Stomach (tissue), 9 donors: ENCODE results near the gene PLEKHH3. TPM values are rescaled to one million over a fixed set of nuclear protein-coding genes. Genes with fewer than 3 reads are reported as not detected.
"Not testable (repeated sequence)": the region's sequence is repeated elsewhere in the genome, so short reads cannot be mapped to it uniquely, and the experiment has no call there.

Experiments used
- DNase-seq, 2 donors: peaks; one replicate each; pipeline versions ENCODE4 v3.0.0 to v3.0.0-alpha.2; 2013 to 2019
- H3K27ac ChIP-seq, 5 donors: fragments of 200-600 bp in 4 of 5; sonication (generic) in 4 of 5; one replicate each; pipeline ENCODE4 v1.5.1; 2013 to 2019; ENCODE audit warnings: mild to moderate bottlenecking in 1 of 5, moderate library complexity in 1 of 5
- H3K27me3 ChIP-seq, 3 donors: fragments of 200-600 bp; sonication (generic); one replicate each; pipeline ENCODE4 v1.5.1; 2017 to 2019; ENCODE audit warnings: mixed run types in 1 of 3
- H3K36me3 ChIP-seq, 4 donors: fragments of 200-600 bp; sonication (generic); 1 replicate in 3 of 4; 2 replicates in 1 of 4; pipeline ENCODE4 v1.5.1; 2016 to 2019
- H3K4me1 ChIP-seq, 4 donors: fragments of 200-600 bp; sonication (generic); one replicate each; pipeline ENCODE4 v1.5.1; 2016 to 2019
- H3K4me3 ChIP-seq, 4 donors: fragments of 200-600 bp; sonication (generic) in 3 of 4; one replicate each; pipeline ENCODE4 v1.5.1; 2016 to 2019; ENCODE audit warnings: mild to moderate bottlenecking in 1 of 4
- H3K9me3 ChIP-seq, 4 donors: fragments of 200-600 bp; sonication (generic); one replicate each; pipeline ENCODE4 v1.5.1; 2016 to 2019
- EP300 ChIP-seq: sonication (generic); formaldehyde crosslinking; IDR thresholded peaks from one replicate; pipeline ENCODE4 v1.6.1; 2017; ENCODE audit warnings: antibody characterized with exemption
- POLR2A ChIP-seq, 4 donors: fragments of 450-650 bp; IDR thresholded peaks; one replicate each; pipeline ENCODE4 v1.6.1; 2016; ENCODE audit warnings: antibody characterized with exemption in 4 of 4, control low read depth in 2 of 4, mild to moderate bottlenecking in 1 of 4, moderate library complexity in 1 of 4
- POLR2AphosphoS5 ChIP-seq, 3 donors: sonication (generic); formaldehyde crosslinking; IDR thresholded peaks; one replicate each; pipeline ENCODE4 v1.6.1; 2016; ENCODE audit warnings: antibody characterized with exemption in 3 of 3
- WGBS, 5 donors: extraction: QIAGEN DNeasy Blood & Tissue Kit in 3 of 5; methylation state at CpG; one replicate each; pipeline versions ENCODE4 v1.1.5 to v1.1.7; 2013 to 2018; 5-methylcytosine and 5-hydroxymethylcytosine counted together
- intact Hi-C: fragments of 100-400 bp; cut with DNase I; formaldehyde crosslinking; loops from one replicate; pipeline ENCODE4 v1.15.1; 2023; ENCODE audit warnings: low total_unique reads
- polyA plus RNA-seq, 3 donors: library from polyadenylated mRNA; stranded (reverse); fragments of 200-250 nt; gene quantifications; one replicate each; pipeline ENCODE4 v1.2.3, GENCODE V29; 2013
- total RNA-seq, 5 donors: library from RNA; depleted of rRNA; stranded (reverse); fragments of >200 nt; gene quantifications; one replicate each; pipeline versions ENCODE4 v1.1.0 to v1.2.3, GENCODE V29; 2014 to 2016
- TF ChIP-seq, protein P1 (sequence below), 7 experiments: fragments of 450-650 bp in 4 of 7; fragments of 200-600 bp in 3 of 7; sonication (generic) in 3 of 7; IDR thresholded peaks; one replicate each; pipeline ENCODE4 v1.5.1; 2016 to 2019; ENCODE audit warnings: antibody characterized with exemption in 7 of 7, control low read depth in 2 of 7, mild to moderate bottlenecking in 1 of 7
- donor health status: healthy with polysubstance abuse.
- donor health status: Bipolar disorder and iron deficiency.
- donor health status: healthy.

Gene PLEKHH3
- total and polyA plus RNA-seq, 8 donors, result 16.5 to 96.0 (median 40.4) TPM

DNA sequence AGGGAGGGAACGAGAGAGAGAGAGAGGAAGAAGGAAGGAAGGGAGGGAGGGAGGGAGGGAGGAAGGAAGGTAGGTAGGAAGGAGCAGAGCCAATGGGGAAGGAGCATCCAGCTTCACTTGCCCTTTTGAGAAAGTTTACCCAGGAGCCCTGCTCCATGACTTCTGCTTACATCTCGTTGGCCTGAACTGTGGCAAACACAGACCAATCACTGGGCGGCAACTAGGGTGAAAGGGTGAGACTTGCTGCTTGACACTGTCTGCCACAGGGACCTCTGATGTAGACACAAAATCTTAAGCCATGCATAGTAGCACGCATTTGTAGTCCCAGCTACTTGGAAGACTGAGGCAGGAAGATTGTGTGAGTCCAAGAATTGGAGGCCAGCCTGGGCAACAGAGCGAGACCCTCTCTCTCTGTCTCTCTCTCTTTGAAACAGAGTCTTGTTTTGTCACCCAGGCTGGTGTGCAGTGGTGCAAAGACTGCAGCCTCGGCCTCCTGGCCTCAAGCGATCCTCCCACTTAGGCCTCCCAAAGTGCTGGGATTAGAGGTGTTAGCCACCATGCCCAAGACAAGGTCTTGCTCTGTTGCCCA, 37.2 kb downstream of the PLEKHH3 start:
- intact Hi-C loops, result no loop called here
- H3K36me3 ChIP-seq, result no peaks in the 10 kb centered on the region
- H3K4me3 ChIP-seq, result no peak overlapping the region
- H3K9me3 ChIP-seq, result no peaks in the 10 kb centered on the region
- H3K27ac ChIP-seq, result no peak overlapping the region
- no peaks in the 10 kb centered on the region for H3K4me1 ChIP-seq
- 77 to 89% (median 82%) methylated on average over 6 of the region's 7 CpGs for WGBS, 5 donors
- no peaks in the 10 kb centered on the region for H3K27me3 ChIP-seq
- DNase-seq, result no peak
- TF ChIP-seq POLR2A (IDR thresholded peaks at IDR 0.05), result no peak
- no peak for TF ChIP-seq EP300
- TF ChIP-seq, protein P1, sequence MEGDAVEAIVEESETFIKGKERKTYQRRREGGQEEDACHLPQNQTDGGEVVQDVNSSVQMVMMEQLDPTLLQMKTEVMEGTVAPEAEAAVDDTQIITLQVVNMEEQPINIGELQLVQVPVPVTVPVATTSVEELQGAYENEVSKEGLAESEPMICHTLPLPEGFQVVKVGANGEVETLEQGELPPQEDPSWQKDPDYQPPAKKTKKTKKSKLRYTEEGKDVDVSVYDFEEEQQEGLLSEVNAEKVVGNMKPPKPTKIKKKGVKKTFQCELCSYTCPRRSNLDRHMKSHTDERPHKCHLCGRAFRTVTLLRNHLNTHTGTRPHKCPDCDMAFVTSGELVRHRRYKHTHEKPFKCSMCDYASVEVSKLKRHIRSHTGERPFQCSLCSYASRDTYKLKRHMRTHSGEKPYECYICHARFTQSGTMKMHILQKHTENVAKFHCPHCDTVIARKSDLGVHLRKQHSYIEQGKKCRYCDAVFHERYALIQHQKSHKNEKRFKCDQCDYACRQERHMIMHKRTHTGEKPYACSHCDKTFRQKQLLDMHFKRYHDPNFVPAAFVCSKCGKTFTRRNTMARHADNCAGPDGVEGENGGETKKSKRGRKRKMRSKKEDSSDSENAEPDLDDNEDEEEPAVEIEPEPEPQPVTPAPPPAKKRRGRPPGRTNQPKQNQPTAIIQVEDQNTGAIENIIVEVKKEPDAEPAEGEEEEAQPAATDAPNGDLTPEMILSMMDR (IDR thresholded peaks at IDR 0.05), result no peak

DNA sequence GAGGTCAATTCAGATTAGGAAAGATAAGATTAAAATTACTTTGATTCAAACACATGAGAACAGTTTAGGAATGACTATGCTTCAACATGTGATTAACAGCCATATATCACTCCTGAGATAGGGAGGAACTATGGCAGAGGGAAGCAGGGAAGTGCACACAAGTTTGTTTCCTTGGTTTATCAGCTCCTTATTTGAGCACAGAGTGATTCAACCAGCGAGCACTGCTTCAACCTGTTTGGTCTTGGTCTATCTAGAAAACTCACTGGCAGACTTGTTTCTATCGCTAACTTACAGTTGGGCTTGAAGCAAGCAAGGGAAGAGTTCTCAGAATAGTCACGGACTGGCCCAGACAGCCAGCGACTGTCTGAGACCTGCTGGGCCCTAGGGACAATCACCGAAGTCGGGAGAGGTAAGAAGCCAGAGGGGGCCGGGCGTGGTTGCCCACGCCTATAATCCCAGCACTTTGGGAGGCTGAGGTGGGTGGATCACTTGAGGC, 43.8 kb downstream of the PLEKHH3 start:
- 24 to 71% (median 40%) methylated on average over 9 of the region's 9 CpGs for WGBS, 5 donors
- Histone ChIP-seq H3K27me3 (no peaks in the 10 kb centered on the region), H3K4me3 (peak overlapping the region in 3 of 4 donors; percentile 12 to 17 (median 13)), H3K9me3 (no peaks in the 10 kb centered on the region), H3K36me3 (no peaks in the 10 kb centered on the region), H3K27ac (peak overlapping the region; percentile 75 to 97 (median 82)), H3K4me1 (peaks cover 6 to 21% (median 13%) of the 10 kb centered on the region in 4 donors)
- peak; percentile 69 to 85 for DNase-seq
- intact Hi-C loops, result no loop called here
- TF ChIP-seq POLR2AphosphoS5 (IDR thresholded peaks at IDR 0.05) (peak in 2 of 3 donors; percentile 92 to 95), EP300 (no peak), POLR2A (IDR thresholded peaks at IDR 0.05) (peak in 1 of 4 donors; percentile 38)
- TF ChIP-seq, protein P1 (IDR thresholded peaks at IDR 0.05), result no peak

- TF ChIP-seq POLR2AphosphoS5 (IDR thresholded peaks at IDR 0.05), result peak in 2 of 3 donors; percentile 21 to 42
- TF ChIP-seq EP300, result no peak
- Histone ChIP-seq H3K9me3 (no peaks in the 10 kb centered on the region), H3K4me1 (peaks cover 6 to 26% (median 14%) of the 10 kb centered on the region in 4 donors), H3K4me3 (no peak overlapping the region), H3K36me3 (no peaks in the 10 kb centered on the region), H3K27me3 (no peaks in the 10 kb centered on the region), H3K27ac (peak overlapping the region; percentile 15 to 80 (median 68))
- DNase-seq, result no peak
- intact Hi-C loops, result no loop called here
- 34 to 46% (median 42%) methylated on average over 3 of the region's 3 CpGs for WGBS, 5 donors
Observed at GRCh38 chr17:42629411-42630009, 47.3 kb downstream of the PLEKHH3 start.

DNA sequence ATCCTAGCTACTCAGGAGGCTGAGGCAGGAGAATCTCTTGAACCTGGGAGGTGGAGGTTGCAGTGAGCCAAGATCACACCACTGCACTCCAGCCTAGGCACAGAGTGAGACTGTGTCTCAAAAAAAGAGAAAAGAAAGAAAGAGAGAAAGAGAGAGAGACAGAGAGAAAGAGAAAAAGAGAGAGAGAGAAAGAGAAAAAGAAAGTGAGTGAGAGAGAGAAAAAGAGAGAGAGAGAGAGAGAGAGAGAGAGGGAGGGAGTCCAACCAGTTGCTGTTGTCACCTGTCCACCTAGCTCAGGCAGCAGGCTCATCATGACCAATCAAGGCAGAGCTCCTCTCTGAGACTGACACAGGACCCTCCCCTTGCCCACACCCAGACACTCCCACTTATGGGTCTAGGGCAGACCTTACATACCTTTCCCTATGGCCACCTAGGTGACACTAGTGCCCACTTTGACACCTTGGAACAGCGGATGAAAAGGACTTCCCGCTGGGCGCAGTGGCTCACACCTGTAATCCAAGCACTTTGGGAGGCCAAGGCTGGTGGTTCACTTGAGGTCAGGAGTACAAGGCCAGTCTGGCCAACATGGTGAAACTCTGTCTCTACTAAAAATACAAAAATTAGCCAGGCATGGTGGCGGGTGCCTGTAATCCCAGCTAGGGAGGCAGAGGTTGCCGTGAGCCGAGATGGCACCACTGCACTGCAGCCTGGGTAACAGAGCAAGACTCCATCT, 49.6 kb downstream of the PLEKHH3 start:
- H3K4me1 ChIP-seq, result peaks cover 6 to 27% (median 17%) of the 10 kb centered on the region in 4 donors
- DNase-seq, H3K36me3 ChIP-seq, H3K9me3 ChIP-seq, intact Hi-C loops, H3K4me3 ChIP-seq, H3K27me3 ChIP-seq: not testable (repeated sequence)
- peak overlapping the region in 1 of 5 donors; percentile 8 for H3K27ac ChIP-seq
- 95 to 98% (median 97%) methylated on average over 6 of the region's 6 CpGs for WGBS, 5 donors

- Histone ChIP-seq H3K27ac (peak overlapping the region; percentile 71 to 88 (median 79)), H3K27me3 (no peaks in the 10 kb centered on the region), H3K36me3 (no peaks in the 10 kb centered on the region), H3K4me3 (no peak overlapping the region), H3K4me1 (peaks cover 3 to 26% (median 11%) of the 10 kb centered on the region in 4 donors), H3K9me3 (no peaks in the 10 kb centered on the region)
- 55 to 73% (median 63%) methylated on average over 7 of the region's 7 CpGs for WGBS, 5 donors
- TF ChIP-seq POLR2AphosphoS5 (IDR thresholded peaks at IDR 0.05) (peak; percentile 45 to 92 (median 78)), EP300 (no peak), POLR2A (IDR thresholded peaks at IDR 0.05) (no peak)
- TF ChIP-seq, protein P1 (IDR thresholded peaks at IDR 0.05), result no peak
- intact Hi-C loops, result no loop called here
- DNase-seq, result peak; percentile 81 to 84
Observed at GRCh38 chr17:42623732-42624596, 52.8 kb downstream of the PLEKHH3 start.
